ENCODE measurements around the gene TMPRSS3.

The TMPRSS3 gene

DNA sequence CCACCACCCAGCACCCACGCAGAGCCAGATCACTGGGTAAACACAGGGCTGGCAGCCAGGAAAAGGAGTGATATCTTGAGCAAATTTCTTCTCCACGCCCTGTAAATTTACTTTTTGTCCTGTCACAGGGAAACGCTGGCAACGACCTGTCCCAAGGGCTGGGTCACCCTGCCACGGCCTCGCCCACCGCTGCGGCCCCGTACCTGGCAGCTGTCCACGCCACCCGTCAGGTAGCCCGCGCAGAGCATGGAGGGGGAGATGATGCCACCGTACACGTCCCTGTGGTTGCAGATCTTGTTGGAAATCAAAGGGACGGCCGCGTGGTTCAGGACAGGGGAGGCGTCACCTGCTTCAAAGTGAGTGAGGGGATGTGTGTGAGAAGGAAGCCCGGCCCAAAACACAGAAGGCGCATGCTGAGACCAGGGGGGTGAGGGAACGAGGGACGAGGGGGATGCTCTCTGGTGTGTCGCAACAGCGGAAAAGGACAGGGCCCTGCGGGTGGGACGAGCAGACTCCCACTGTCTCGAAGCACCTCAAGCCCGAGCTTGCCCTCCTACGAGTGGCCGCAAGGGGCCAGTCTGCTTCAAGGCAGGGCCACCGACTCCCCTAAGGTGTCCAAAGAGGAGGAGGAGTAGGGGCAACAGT is 19.4 kb downstream of the TMPRSS3 start:
- no peak overlapping the region for H3K27ac ChIP-seq
- TF ChIP-seq ZFX (IDR thresholded peaks at IDR 0.05), result no peak
- TF ChIP-seq, protein P1, sequence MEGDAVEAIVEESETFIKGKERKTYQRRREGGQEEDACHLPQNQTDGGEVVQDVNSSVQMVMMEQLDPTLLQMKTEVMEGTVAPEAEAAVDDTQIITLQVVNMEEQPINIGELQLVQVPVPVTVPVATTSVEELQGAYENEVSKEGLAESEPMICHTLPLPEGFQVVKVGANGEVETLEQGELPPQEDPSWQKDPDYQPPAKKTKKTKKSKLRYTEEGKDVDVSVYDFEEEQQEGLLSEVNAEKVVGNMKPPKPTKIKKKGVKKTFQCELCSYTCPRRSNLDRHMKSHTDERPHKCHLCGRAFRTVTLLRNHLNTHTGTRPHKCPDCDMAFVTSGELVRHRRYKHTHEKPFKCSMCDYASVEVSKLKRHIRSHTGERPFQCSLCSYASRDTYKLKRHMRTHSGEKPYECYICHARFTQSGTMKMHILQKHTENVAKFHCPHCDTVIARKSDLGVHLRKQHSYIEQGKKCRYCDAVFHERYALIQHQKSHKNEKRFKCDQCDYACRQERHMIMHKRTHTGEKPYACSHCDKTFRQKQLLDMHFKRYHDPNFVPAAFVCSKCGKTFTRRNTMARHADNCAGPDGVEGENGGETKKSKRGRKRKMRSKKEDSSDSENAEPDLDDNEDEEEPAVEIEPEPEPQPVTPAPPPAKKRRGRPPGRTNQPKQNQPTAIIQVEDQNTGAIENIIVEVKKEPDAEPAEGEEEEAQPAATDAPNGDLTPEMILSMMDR (conservative IDR thresholded peaks at IDR 0.05), result no peak

DNA sequence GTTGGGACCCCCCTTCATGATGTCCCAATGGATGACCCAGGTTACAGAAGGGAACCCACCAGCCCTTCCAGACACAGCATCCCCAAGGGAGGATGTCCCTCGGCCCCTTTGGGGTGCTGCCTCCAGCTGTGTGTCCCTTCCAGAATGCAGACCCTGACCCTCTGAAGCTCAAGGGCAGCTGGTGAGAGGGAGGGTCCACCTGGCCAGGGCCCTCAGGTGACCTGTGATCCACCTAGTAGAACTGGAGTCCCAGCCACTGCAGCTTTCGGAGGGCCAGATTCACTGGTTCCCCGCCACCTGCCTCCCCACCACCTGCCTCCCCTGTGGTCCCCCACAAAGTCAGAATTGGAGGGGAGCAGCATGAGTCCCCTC is 19.9 kb downstream of the TMPRSS3 start:
- no peak for TF ChIP-seq ZFX (IDR thresholded peaks at IDR 0.05)
- TF ChIP-seq, protein P1 (conservative IDR thresholded peaks at IDR 0.05), result no peak
- H3K27ac ChIP-seq, result no peak overlapping the region

DNA sequence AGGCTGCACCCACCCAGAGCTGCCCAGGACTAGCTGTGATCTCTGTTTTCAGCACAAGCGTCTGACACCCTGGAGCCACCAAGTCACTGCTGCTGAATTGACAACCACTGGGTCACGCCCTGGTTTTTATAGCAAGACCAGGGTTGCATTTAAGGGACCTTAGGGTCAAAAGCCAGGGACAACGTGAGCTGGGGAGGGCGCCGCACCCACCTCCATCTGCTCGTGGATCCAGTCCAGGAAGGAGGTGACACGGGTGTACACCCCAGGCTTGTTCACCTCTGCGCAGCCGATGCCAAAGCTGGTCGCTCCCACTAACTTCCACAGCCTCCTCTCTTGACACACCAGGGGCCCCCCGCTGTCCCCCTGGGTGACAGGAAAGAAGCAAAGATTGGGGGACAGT is 20.3 kb downstream of the TMPRSS3 start:
- H3K27ac ChIP-seq, result no peak overlapping the region
- no peak for TF ChIP-seq ZFX (IDR thresholded peaks at IDR 0.05)
- TF ChIP-seq, protein P1 (conservative IDR thresholded peaks at IDR 0.05), result no peak

DNA sequence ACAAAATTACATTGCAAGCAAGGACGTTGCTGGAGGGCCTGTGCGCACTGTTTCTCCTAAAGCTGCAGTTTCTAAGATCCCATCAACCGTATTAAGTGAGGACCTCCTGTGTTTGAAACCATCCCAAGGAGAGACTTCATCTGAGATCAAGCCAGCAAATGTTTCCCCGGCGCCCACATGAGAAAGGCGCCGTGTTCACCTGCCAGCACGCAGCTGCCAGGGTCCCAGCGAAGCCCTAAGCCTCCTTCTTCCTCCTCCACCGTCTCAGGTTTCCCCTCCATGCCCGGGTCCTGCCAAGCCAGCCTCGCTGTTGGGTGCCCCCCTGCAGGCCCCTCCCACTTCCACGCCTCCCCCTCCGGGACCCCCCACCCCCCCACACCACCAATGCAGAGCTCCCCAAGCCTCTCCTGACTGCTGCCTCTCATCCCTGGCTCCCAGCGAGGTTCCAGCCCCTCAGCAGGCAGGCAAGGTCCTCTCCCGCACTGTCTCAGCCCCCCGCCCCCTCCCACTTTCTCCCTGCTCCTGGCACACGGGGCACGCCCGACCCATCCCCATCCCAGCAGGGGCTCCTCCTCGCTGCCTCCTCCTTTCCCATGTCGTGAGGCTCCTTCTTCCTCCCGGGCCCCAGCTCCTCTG is 20.9 kb downstream of the TMPRSS3 start:
- no peak for TF ChIP-seq ZFX (IDR thresholded peaks at IDR 0.05)
- TF ChIP-seq, protein P1 (conservative IDR thresholded peaks at IDR 0.05), result no peak
- no peak overlapping the region for H3K27ac ChIP-seq

DNA sequence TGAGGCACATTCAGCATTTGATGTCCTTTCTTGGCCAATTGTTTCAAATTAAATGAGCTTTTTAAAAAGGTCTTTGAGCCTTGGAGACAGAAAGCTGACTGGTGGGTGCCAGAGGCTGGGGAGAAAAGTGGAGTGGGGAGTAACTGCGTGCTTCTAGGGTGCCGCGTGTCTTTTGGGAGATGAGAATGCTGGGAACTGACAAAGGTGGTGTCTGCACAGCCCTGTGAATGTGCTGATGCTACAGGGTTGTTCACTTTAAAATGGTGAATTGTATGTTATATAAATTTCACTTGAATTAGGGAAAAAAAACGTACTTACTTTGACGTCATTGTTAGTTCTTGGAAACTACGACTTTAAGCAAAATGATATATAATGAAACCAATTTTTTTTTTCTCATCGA is 21.4 kb downstream of the TMPRSS3 start:
- H3K27ac ChIP-seq, result no peak overlapping the region
- no peak for TF ChIP-seq ZFX (IDR thresholded peaks at IDR 0.05)
- TF ChIP-seq, protein P1 (conservative IDR thresholded peaks at IDR 0.05), result no peak

DNA sequence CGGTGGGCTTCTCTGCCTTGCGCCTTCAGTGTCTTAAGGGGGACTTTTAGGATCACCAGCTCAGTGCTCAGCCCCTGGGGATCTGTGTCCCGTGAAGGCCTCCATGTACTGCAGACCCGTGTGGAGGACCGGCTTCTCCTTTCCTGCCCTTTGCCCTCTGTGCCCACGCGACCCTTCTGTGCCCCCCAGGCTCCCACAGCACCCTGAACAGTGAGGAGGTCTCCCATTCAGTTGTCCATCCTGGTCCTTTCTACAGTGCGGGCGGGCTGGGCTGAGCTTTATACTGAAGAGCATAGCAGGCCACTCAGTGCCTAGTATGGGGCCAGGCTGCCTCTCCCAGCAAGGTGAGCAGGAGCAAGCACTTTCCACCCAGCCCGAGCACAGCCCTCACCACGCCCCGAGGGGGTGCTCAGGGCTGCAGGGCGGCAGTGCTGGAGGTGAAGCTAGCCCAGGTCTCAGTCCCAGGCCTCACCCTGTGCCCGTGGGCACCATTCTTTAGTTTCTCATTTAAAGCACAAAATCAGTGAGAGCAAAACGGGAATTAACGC is 21.9 kb downstream of the TMPRSS3 start:
- no peak for TF ChIP-seq ZFX (IDR thresholded peaks at IDR 0.05)
- TF ChIP-seq, protein P1 (conservative IDR thresholded peaks at IDR 0.05), result no peak
- H3K27ac ChIP-seq, result no peak overlapping the region

DNA sequence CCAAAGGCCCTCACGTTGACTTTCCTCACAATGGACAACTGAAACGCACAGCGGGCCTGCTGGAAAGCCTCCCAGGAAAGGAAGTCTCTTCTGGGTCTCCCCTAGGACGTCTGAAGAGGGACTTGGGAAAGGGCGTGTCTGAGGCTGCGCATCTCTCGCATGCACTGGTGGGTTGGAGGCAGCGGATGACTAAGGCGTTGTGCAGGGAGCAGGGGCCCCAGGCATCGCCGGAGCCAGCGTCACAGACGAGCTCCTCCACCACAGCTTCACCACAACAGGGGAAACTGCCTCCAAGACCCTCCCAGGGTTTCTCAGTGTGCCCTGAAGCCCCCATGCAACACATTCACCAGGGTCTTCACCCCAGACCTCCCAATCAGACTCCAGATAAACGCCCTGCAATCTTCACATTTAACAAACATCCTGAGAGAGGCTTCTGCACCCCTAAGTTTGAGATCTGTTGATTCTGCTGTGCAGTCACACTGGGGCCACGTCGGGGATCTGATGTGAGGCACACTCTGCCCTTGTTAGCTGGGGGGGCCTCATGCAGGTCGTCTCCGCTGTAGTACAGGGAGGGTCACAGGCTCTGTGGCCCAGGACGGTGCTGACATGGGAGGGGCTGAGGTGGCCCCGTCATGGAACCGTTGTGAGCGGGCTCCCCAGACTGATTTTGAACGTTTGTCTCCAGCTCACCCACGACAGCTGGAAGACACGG is 22.5 kb downstream of the TMPRSS3 start:
- no peak overlapping the region for H3K27ac ChIP-seq
- no peak for TF ChIP-seq ZFX (IDR thresholded peaks at IDR 0.05)
- TF ChIP-seq, protein P1 (conservative IDR thresholded peaks at IDR 0.05), result no peak
